Measurements from ENCODE around the gene N4BP2L1.

N4BP2L1 gene

GRCh38 chr13:32391101-32391619 lies 36.8 kb downstream of the N4BP2L1 start:
- TF ChIP-seq EZH2phosphoT487 (IDR thresholded peaks at IDR 0.05; ENCODE audit: low read depth) (no peak), CTCF (IDR thresholded peaks at IDR 0.05; ENCODE audit: low read depth, low read length) (no peak)
- Histone ChIP-seq H3K9ac (ENCODE audit: low read length) (no peak overlapping the region), H2AFZ (ENCODE audit: low read depth, low read length) (no peak overlapping the region), H3K36me3 (replicated peaks; ENCODE audit: low read depth, low read length) (peaks cover 15% of the 10 kb centered on the region), H4K20me1 (ENCODE audit: insufficient read depth, low read length) (no peaks in the 10 kb centered on the region), H3K4me2 (ENCODE audit: low read length) (no peak overlapping the region), H3K4me1 (ENCODE audit: low read length) (no peaks in the 10 kb centered on the region), H3K27ac (ENCODE audit: low read length) (no peak overlapping the region), H3K4me3 (ENCODE audit: low read length) (no peak overlapping the region), H3K27me3 (ENCODE audit: low read depth, low read length) (no peaks in the 10 kb centered on the region), H3K9me3 (ENCODE audit: insufficient read depth, low read length) (no peaks in the 10 kb centered on the region), H3K79me2 (ENCODE audit: low read length) (no peaks in the 10 kb centered on the region)

GRCh38 chr13:32390484-32390883 lies 37.4 kb downstream of the N4BP2L1 start:
- no peak overlapping the region for H3K27ac ChIP-seq (ENCODE audit: low read length)
- no peak overlapping the region for H2AFZ ChIP-seq (ENCODE audit: low read depth, low read length)

GRCh38 chr13:32390048-32390447 lies 37.9 kb downstream of the N4BP2L1 start:
- Histone ChIP-seq H3K9me3 (ENCODE audit: insufficient read depth, low read length) (no peaks in the 10 kb centered on the region), H3K4me1 (ENCODE audit: low read length) (no peaks in the 10 kb centered on the region), H3K27me3 (ENCODE audit: low read depth, low read length) (no peaks in the 10 kb centered on the region), H3K9ac (ENCODE audit: low read length) (no peak overlapping the region), H3K27ac (ENCODE audit: low read length) (no peak overlapping the region), H2AFZ (ENCODE audit: low read depth, low read length) (no peak overlapping the region), H3K79me2 (ENCODE audit: low read length) (no peaks in the 10 kb centered on the region), H3K4me2 (ENCODE audit: low read length) (no peak overlapping the region), H3K36me3 (replicated peaks; ENCODE audit: low read depth, low read length) (peaks cover 22% of the 10 kb centered on the region), H4K20me1 (ENCODE audit: insufficient read depth, low read length) (no peaks in the 10 kb centered on the region), H3K4me3 (ENCODE audit: low read length) (no peak overlapping the region)
- TF ChIP-seq CTCF (IDR thresholded peaks at IDR 0.05; ENCODE audit: low read depth, low read length) (no peak), EZH2phosphoT487 (IDR thresholded peaks at IDR 0.05; ENCODE audit: low read depth) (no peak)

More at GRCh38 chr13:32390484-32390883, 37.4 kb downstream of the N4BP2L1 start:
- Histone ChIP-seq H4K20me1 (ENCODE audit: insufficient read depth, low read length) (no peaks in the 10 kb centered on the region), H3K4me3 (ENCODE audit: low read length) (no peak overlapping the region), H3K4me1 (ENCODE audit: low read length) (no peaks in the 10 kb centered on the region), H3K4me2 (ENCODE audit: low read length) (no peak overlapping the region), H3K9me3 (ENCODE audit: insufficient read depth, low read length) (no peaks in the 10 kb centered on the region), H3K79me2 (ENCODE audit: low read length) (no peaks in the 10 kb centered on the region), H3K9ac (ENCODE audit: low read length) (no peak overlapping the region), H3K36me3 (replicated peaks; ENCODE audit: low read depth, low read length) (peaks cover 18% of the 10 kb centered on the region), H3K27me3 (ENCODE audit: low read depth, low read length) (no peaks in the 10 kb centered on the region)
- no peak for TF ChIP-seq EZH2phosphoT487 (IDR thresholded peaks at IDR 0.05; ENCODE audit: low read depth)
- no peak for TF ChIP-seq CTCF (IDR thresholded peaks at IDR 0.05; ENCODE audit: low read depth, low read length)

GRCh38 chr13:32385410-32385809 lies 42.5 kb downstream of the N4BP2L1 start:
- H2AFZ ChIP-seq (ENCODE audit: low read depth, low read length), result no peak overlapping the region
- no peak overlapping the region for H3K9ac ChIP-seq (ENCODE audit: low read length)
- H3K36me3 ChIP-seq (replicated peaks; ENCODE audit: low read depth, low read length), result peaks cover 27% of the 10 kb centered on the region
- no peaks in the 10 kb centered on the region for H3K9me3 ChIP-seq (ENCODE audit: insufficient read depth, low read length)
- no peak overlapping the region for H3K27ac ChIP-seq (ENCODE audit: low read length)
- H4K20me1 ChIP-seq (ENCODE audit: insufficient read depth, low read length), result no peaks in the 10 kb centered on the region
- no peaks in the 10 kb centered on the region; the same call in 1 of the 2 replicates for H3K4me1 ChIP-seq (ENCODE audit: low read length)
- H3K27me3 ChIP-seq (ENCODE audit: low read depth, low read length), result no peaks in the 10 kb centered on the region
- H3K79me2 ChIP-seq (ENCODE audit: low read length), result no peaks in the 10 kb centered on the region
- H3K4me2 ChIP-seq (ENCODE audit: low read length), result no peak overlapping the region
- no peak for TF ChIP-seq EZH2phosphoT487 (IDR thresholded peaks at IDR 0.05; ENCODE audit: low read depth)
- no peak for TF ChIP-seq CTCF (IDR thresholded peaks at IDR 0.05; ENCODE audit: low read depth, low read length)
- no peak overlapping the region for H3K4me3 ChIP-seq (ENCODE audit: low read length)
